PC-3 (cell line): ENCODE results near the gene RBM15. TPM values are rescaled to one million over a fixed set of nuclear protein-coding genes. Genes with fewer than 3 reads are reported as not detected.

ENCODE experiments used
- ATAC-seq: fragments of 200-7000 bp; cut with Tn5 transposase; 2 replicates; pipeline ENCODE4 v1.9.1; 2020; ENCODE audit warnings: mild to moderate bottlenecking, moderate library complexity
- BruUV-seq: library from RNA; stranded (reverse); fragments of 400-500 nt; replicated peaks from 2 replicates; lab custom pipeline; 2021; lab: Mats Ljungman, UMichigan
- CTCF ChIA-PET: fragments of 300-600 bp; sonication (Branson Sonifier 250); formaldehyde crosslinking; loops from one replicate; lab custom pipeline; 2022; ENCODE audit warnings: antibody characterized with exemption; lab: Charles Lee
- POLR2A ChIA-PET: fragments of 300-600 bp; sonication (Branson Sonifier 250); formaldehyde crosslinking; loops from one replicate; lab custom pipeline; 2022; ENCODE audit warnings: antibody characterized with exemption; ENCODE audit not compliant: unreplicated experiment; lab: Charles Lee
- DNase-seq: peaks from one replicate; pipeline ENCODE4 v3.0.0-alpha.2; 2015
- H2AFZ ChIP-seq: fragments of 300-600 bp; sonication (generic); 2 replicates; pipeline ENCODE4 v1.6.0; 2016; ENCODE audit warnings: antibody characterized with exemption, low read length
- H3F3A ChIP-seq: fragments of 300-600 bp; sonication (generic); one replicate; pipeline ENCODE4 v1.6.0; 2017; ENCODE audit warnings: antibody characterized with exemption, low read length, control low read depth, mild to moderate bottlenecking; ENCODE audit not compliant: unreplicated experiment
- H3K27ac ChIP-seq: fragments of 300-600 bp; sonication (generic); 2 replicates; pipeline ENCODE4 v1.5.1; 2016; ENCODE audit warnings: mild to moderate bottlenecking, low read length
- H3K27me3 ChIP-seq: fragments of 300-600 bp; sonication (generic); 2 replicates; pipeline ENCODE4 v1.6.1; 2016; ENCODE audit warnings: low read length, mixed read lengths
- H3K36me3 ChIP-seq: fragments of 300-600 bp; sonication (generic); 2 replicates; pipeline ENCODE4 v1.6.1; 2016; ENCODE audit warnings: low read depth, mixed run types, low read length, mixed read lengths
- H3K4me1 ChIP-seq: fragments of 300-600 bp; sonication (generic); 2 replicates; pipeline ENCODE4 v1.5.1; 2016; ENCODE audit warnings: low read length; ENCODE audit not compliant: insufficient read depth
- H3K4me2 ChIP-seq: fragments of 300-600 bp; sonication (generic); 2 replicates; pipeline ENCODE4 v1.6.0; 2016; ENCODE audit warnings: low read length
- H3K4me3 ChIP-seq: fragments of 300-600 bp; sonication (generic); 2 replicates; pipeline ENCODE4 v1.5.1; 2016; ENCODE audit warnings: mild to moderate bottlenecking, low read length, mixed read lengths
- H3K79me2 ChIP-seq: fragments of 300-600 bp; sonication (generic); 2 replicates; pipeline ENCODE4 v1.6.1; 2017; ENCODE audit warnings: low read length, mixed read lengths
- H3K9ac ChIP-seq: fragments of 300-600 bp; sonication (generic); 2 replicates; pipeline ENCODE4 v1.6.0; 2016; ENCODE audit warnings: mild to moderate bottlenecking, low read length
- H3K9me2 ChIP-seq: fragments of 300-600 bp; sonication (generic); replicated peaks from 2 replicates; pipeline ENCODE4 v1.6.1; 2016; ENCODE audit warnings: mixed run types, low read length, mixed read lengths
- H3K9me3 ChIP-seq: fragments of 300-600 bp; sonication (generic); 2 replicates; pipeline ENCODE4 v1.6.1; 2016; ENCODE audit warnings: low read length, mixed read lengths
- H4K20me1 ChIP-seq: fragments of 300-600 bp; sonication (generic); 2 replicates; pipeline ENCODE4 v1.6.1; 2016; ENCODE audit warnings: low read length, mixed read lengths
- EZH2 ChIP-seq: fragments of 300-600 bp; sonication (generic); IDR thresholded peaks from one replicate; pipeline ENCODE4 v1.6.1; 2017; ENCODE audit warnings: antibody characterized with exemption, mild to moderate bottlenecking, low read length; ENCODE audit not compliant: unreplicated experiment
- EZH2phosphoT487 ChIP-seq: fragments of 300-600 bp; sonication (generic); IDR thresholded peaks from 2 replicates; pipeline ENCODE4 v1.6.1; 2018; ENCODE audit warnings: mild to moderate bottlenecking, antibody characterized with exemption, low read length, borderline replicate concordance
- intact Hi-C: fragments of 100-400 bp; cut with micrococcal nuclease; formaldehyde crosslinking; loops from 2 replicates; pipeline ENCODE4 v1.9.0; 2023
- total RNA-seq: library from RNA; depleted of rRNA; stranded (reverse); fragments of >200 nt; gene quantifications from 2 replicates; pipeline ENCODE4 v1.2.3, GENCODE V29; 2014
- TF ChIP-seq, protein P1 (sequence below): fragments of 300-600 bp; sonication (generic); conservative IDR thresholded peaks from 2 replicates; pipeline ENCODE4 v1.5.1; 2017; ENCODE audit warnings: antibody characterized with exemption, low read depth, mild to moderate bottlenecking, low read length

RBM15 gene
- total RNA-seq, 1 experiment from 2014 or later = 41.3 TPM

DNA sequence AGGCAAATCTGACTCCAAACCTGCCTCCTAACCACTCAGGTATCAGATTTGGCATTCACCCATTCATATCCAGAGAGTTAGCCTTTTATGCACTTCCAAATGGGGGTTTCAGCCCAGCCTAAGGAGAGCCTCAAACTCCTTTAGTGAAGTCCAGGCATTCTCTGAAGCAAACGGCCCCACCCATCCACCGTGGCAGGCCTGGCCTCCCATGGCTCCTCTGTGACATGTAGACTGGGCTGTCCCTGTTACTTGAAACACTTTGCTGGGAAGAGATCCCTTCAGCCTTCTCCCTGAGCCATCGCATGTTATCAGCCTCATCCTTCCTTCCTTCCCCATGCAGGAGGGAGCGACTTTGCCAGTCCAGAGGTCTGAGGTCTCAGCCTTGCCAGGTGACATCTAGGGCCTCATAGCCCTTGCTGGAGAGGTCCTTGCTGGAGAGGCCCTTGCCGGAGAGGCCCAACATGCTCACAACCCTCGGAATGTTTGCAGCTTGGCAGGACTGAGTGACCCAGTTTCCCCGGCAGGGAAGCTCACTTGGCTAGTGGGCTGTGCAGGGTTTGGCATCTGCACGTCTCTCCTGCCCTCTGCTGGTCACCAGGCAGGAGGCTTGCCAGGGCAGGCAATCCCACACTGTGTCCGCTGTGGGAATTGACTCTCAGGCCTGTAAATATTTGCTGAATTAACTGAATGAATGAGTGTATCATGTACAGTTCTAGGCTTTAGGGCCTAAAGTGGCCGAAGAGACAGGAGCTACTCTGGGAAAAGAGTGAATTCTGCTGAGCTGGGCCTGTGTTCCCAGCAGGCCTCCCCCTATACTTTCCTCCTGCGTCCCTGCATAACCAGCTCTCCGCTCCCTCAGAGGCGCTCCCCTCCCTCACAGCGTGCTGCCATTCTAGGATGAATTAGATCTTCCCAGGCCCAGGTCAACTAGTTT is 26.7 kb upstream of the RBM15 start:
- ChIA-PET POLR2A (no interaction called here), CTCF (interaction anchor here (0.8 to 1.6 kb wide), 5 partner anchors 58 to 148 kb away, joined by 3 to 53 read pairs (median 7); partner anchors contain the start of gene KCNC4)
- H3K27me3 ChIP-seq = no peaks in the 10 kb centered on the region
- H3K9ac ChIP-seq = no peak overlapping the region
- TF ChIP-seq EZH2 (no peak), EZH2phosphoT487 (no peak)
- TF ChIP-seq, protein P1, sequence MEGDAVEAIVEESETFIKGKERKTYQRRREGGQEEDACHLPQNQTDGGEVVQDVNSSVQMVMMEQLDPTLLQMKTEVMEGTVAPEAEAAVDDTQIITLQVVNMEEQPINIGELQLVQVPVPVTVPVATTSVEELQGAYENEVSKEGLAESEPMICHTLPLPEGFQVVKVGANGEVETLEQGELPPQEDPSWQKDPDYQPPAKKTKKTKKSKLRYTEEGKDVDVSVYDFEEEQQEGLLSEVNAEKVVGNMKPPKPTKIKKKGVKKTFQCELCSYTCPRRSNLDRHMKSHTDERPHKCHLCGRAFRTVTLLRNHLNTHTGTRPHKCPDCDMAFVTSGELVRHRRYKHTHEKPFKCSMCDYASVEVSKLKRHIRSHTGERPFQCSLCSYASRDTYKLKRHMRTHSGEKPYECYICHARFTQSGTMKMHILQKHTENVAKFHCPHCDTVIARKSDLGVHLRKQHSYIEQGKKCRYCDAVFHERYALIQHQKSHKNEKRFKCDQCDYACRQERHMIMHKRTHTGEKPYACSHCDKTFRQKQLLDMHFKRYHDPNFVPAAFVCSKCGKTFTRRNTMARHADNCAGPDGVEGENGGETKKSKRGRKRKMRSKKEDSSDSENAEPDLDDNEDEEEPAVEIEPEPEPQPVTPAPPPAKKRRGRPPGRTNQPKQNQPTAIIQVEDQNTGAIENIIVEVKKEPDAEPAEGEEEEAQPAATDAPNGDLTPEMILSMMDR = peak; percentile 95
- ATAC-seq (peak; percentile 98), DNase-seq (peak; percentile 81)
- no peaks in the 10 kb centered on the region for H4K20me1 ChIP-seq
- intact Hi-C loops = loop anchor here (1.0 to 5.0 kb wide), 3 partner anchors 105 to 150 kb away; no protein-coding TSS in a partner anchor
- H3K9me3 ChIP-seq = no peaks in the 10 kb centered on the region
- no peak overlapping the region for H2AFZ ChIP-seq
- no peaks in the 10 kb centered on the region for H3K36me3 ChIP-seq
- H3K4me3 ChIP-seq = no peak overlapping the region
- no peaks in the 10 kb centered on the region for H3F3A ChIP-seq
- H3K4me2 ChIP-seq = no peak overlapping the region
- H3K27ac ChIP-seq = no peak overlapping the region
- H3K4me1 ChIP-seq = no peaks in the 10 kb centered on the region
- BruUV-seq = no TSS peak
- H3K79me2 ChIP-seq = no peaks in the 10 kb centered on the region
- H3K9me2 ChIP-seq = no peaks in the 10 kb centered on the region

DNA sequence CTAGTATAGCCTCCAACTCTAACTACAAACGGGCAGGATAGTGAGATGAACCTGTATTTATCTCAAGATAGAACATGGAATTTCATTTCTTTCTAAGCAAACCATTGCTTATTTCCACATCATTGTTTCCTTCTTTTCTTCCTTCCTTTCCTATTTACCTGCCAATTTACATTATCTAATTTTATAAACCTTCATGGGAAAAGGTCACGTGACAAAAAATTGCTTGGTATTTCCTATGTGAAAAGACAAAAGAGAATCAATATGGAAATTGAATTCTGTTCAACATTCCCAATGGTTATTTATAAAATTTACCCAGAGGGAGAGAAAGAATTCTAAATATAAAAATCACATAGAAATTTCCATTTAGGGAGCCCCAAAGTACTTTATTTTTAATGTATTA is 22.4 kb upstream of the RBM15 start:
- Histone ChIP-seq H3K9me2 (no peaks in the 10 kb centered on the region), H3K27me3 (no peaks in the 10 kb centered on the region), H3K4me2 (no peak overlapping the region), H3K4me3 (no peak overlapping the region), H3K9me3 (no peaks in the 10 kb centered on the region; the same call in 1 of the 2 replicates), H3K36me3 (no peaks in the 10 kb centered on the region), H3K4me1 (peaks cover 8% of the 10 kb centered on the region; the same call in 1 of the 2 replicates), H3F3A (no peaks in the 10 kb centered on the region), H4K20me1 (no peaks in the 10 kb centered on the region), H3K9ac (no peak overlapping the region), H2AFZ (no peak overlapping the region), H3K27ac (no peak overlapping the region), H3K79me2 (no peaks in the 10 kb centered on the region)
- ATAC-seq (no peak), DNase-seq (no peak)
- CTCF ChIA-PET = no interaction called here
- POLR2A ChIA-PET = no interaction called here
- intact Hi-C loops = no loop called here
- TF ChIP-seq, protein P1 = no peak
- no peak for TF ChIP-seq EZH2phosphoT487
- TF ChIP-seq EZH2 = no peak
- BruUV-seq = no TSS peak

DNA sequence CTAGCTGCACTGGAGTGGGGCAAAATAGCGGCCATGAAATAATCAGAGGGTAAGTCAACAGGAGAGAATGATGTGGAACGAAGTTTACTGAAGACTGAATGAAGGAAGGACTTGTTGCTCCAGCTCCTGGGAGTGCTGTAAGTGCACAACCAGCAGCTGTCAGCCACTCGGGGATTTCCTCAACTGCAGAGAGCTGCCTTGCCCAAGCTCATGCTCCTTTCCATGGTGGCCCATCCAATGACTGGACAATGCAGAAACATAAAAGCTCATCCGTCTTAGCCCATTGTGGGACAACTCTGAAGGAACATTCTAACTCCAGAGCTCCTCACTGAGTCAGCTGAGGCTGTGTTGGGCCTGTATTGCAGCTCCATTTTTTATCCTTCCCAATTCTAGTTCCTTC is 21.1 kb upstream of the RBM15 start:
- H3K4me1 ChIP-seq = peaks cover 8% of the 10 kb centered on the region; the same call in 1 of the 2 replicates
- no peaks in the 10 kb centered on the region for H4K20me1 ChIP-seq
- no peak overlapping the region for H3K9ac ChIP-seq
- no peaks in the 10 kb centered on the region for H3K9me2 ChIP-seq
- intact Hi-C loops = no loop called here
- CTCF ChIA-PET = interaction anchor here (1.1 kb wide), 1 partner anchor 121 kb away, joined by 3 read pairs; no protein-coding TSS in a partner anchor
- H3K4me3 ChIP-seq = no peak overlapping the region
- no peaks in the 10 kb centered on the region for H3K36me3 ChIP-seq
- no peak overlapping the region for H3K27ac ChIP-seq
- no TSS peak for BruUV-seq
- TF ChIP-seq EZH2 (no peak), EZH2phosphoT487 (no peak)
- TF ChIP-seq, protein P1 = no peak
- DNase-seq (no peak), ATAC-seq (no peak)
- H3F3A ChIP-seq = no peaks in the 10 kb centered on the region
- no peaks in the 10 kb centered on the region for H3K27me3 ChIP-seq
- no peaks in the 10 kb centered on the region; the same call in 1 of the 2 replicates for H3K9me3 ChIP-seq
- POLR2A ChIA-PET = no interaction called here
- H3K79me2 ChIP-seq = no peaks in the 10 kb centered on the region
- no peak overlapping the region for H2AFZ ChIP-seq
- H3K4me2 ChIP-seq = no peak overlapping the region
